Spleen (tissue), 7 donors: ENCODE data around the gene BMP2K.

Experiments used
- POLR2A ChIP-seq, 3 donors: fragments of 450-650 bp; IDR thresholded peaks; one replicate each; pipeline ENCODE4 v1.5.1; 2017; ENCODE audit warnings: antibody characterized with exemption in 3 of 3, mild to moderate bottlenecking in 1 of 3
- POLR2AphosphoS5 ChIP-seq, 3 donors: sonication (generic); formaldehyde crosslinking; IDR thresholded peaks; one replicate each; pipeline ENCODE4 v1.5.1; 2017; ENCODE audit warnings: antibody characterized with exemption in 3 of 3
- TF ChIP-seq, protein P1 (sequence below), 11 experiments: fragments of 200-600 bp in 7 of 11; fragments of 450-650 bp in 4 of 11; sonication (generic) in 4 of 11; IDR thresholded peaks in 8 of 11; conservative IDR thresholded peaks in 3 of 11; 1 replicate in 7 of 11; 2 replicates in 4 of 11; pipeline versions ENCODE4 v1.4.0 to v1.8.0; 2016 to 2021; ENCODE audit warnings: antibody characterized with exemption in 11 of 11, inconsistent platforms in 4 of 11, mild to moderate bottlenecking in 1 of 11
- donor health status: DM: no; HTN: no; CAD: no; lungs with moderate emphysema.
- donor health status: DM: no; HTN: no; CAD: no.
- donor health status: DM: no; HTN: no; CAD: no.

DNA sequence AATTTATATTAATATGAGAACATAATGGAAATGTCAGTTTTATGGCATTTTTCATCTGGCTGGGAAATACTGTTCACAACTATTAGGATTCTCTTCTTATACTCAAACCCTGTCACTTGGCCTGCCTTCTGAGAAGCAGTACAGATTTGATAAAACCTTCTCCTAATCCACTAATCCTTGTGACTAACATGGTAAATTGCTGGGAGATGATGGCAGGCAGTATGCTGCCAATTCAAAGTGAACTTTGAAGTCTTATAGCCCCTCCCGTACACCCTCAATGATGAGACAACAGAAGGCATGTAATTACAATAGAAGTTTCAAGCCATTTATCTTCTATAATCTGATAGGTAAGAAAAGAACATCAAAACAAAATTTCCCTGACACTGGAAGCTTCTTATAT, 126.1 kb downstream of the BMP2K start:
- no peak for TF ChIP-seq POLR2A (IDR thresholded peaks at IDR 0.05)
- TF ChIP-seq, protein P1, sequence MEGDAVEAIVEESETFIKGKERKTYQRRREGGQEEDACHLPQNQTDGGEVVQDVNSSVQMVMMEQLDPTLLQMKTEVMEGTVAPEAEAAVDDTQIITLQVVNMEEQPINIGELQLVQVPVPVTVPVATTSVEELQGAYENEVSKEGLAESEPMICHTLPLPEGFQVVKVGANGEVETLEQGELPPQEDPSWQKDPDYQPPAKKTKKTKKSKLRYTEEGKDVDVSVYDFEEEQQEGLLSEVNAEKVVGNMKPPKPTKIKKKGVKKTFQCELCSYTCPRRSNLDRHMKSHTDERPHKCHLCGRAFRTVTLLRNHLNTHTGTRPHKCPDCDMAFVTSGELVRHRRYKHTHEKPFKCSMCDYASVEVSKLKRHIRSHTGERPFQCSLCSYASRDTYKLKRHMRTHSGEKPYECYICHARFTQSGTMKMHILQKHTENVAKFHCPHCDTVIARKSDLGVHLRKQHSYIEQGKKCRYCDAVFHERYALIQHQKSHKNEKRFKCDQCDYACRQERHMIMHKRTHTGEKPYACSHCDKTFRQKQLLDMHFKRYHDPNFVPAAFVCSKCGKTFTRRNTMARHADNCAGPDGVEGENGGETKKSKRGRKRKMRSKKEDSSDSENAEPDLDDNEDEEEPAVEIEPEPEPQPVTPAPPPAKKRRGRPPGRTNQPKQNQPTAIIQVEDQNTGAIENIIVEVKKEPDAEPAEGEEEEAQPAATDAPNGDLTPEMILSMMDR (IDR thresholded peaks at IDR 0.05 in 8 of 11, conservative IDR thresholded peaks at IDR 0.05 in 3 of 11), result no peak
- TF ChIP-seq POLR2AphosphoS5 (IDR thresholded peaks at IDR 0.05), result no peak
